ENCODE data around the gene DLGAP1. TPM values are rescaled to one million over a fixed set of nuclear protein-coding genes. Genes with fewer than 3 reads are reported as not detected.

Gene DLGAP1
- total and polyA plus RNA-seq, 2 experiments from 2014 or later: 0.13 to 0.22 TPM

GRCh38 chr18:3827236-3827845 lies 627.8 kb downstream of the DLGAP1 start:
- H3K79me2 ChIP-seq (ENCODE audit: insufficient read depth): no peaks in the 10 kb centered on the region
- no peak overlapping the region for H3K4me2 ChIP-seq (ENCODE audit: unreplicated experiment)
- no peaks in the 10 kb centered on the region for H3K9me3 ChIP-seq (ENCODE audit: low read depth)
- WGBS, 2 experiments (ENCODE audit: low coverage in 1 of 2, low lambda C conversion rate in 2 of 2, missing lambda C conversion rate in 2 of 2): 31 to 41% methylated on average over 6 of the region's 6 CpGs
- peak overlapping the region; percentile 39; the same call in 1 of the 2 replicates for H2AFZ ChIP-seq
- no peak overlapping the region for H3K4me3 ChIP-seq
- H4K20me1 ChIP-seq (ENCODE audit: insufficient read depth): no peaks in the 10 kb centered on the region
- H3K9me2 ChIP-seq (ENCODE audit: insufficient read depth): no peaks in the 10 kb centered on the region
- no peaks in the 10 kb centered on the region for H3F3A ChIP-seq (ENCODE audit: insufficient read depth)
- TF ChIP-seq EZH2phosphoT487 (IDR thresholded peaks at IDR 0.05; ENCODE audit: insufficient read depth, low read depth): no peak
- no peak for TF ChIP-seq EZH2 (IDR thresholded peaks at IDR 0.05; ENCODE audit: insufficient read depth, poor library complexity, severe bottlenecking)
- no peak overlapping the region for H3K27ac ChIP-seq
- in situ Hi-C loops (cut with MboI): no loop called here
- H3K4me1 ChIP-seq (ENCODE audit: insufficient read depth): no peaks in the 10 kb centered on the region
- H3K36me3 ChIP-seq (ENCODE audit: low read depth): no peaks in the 10 kb centered on the region
- peak; percentile 12 for DNase-seq
- H3K9ac ChIP-seq: no peak overlapping the region
- H3K27me3 ChIP-seq (replicated peaks; ENCODE audit: insufficient read depth): no peaks in the 10 kb centered on the region

GRCh38 chr18:3826021-3826420 lies 629.1 kb downstream of the DLGAP1 start:
- WGBS, 2 experiments (ENCODE audit: low coverage in 1 of 2, low lambda C conversion rate in 2 of 2, missing lambda C conversion rate in 2 of 2): 85 to 87% methylated on average over 4 of the region's 4 CpGs

GRCh38 chr18:3824101-3824500 lies 631.0 kb downstream of the DLGAP1 start:
- no peaks in the 10 kb centered on the region for H3K9me2 ChIP-seq (ENCODE audit: insufficient read depth)
- no peaks in the 10 kb centered on the region for H3K36me3 ChIP-seq (ENCODE audit: low read depth)
- DNase-seq: no peak
- H4K20me1 ChIP-seq (ENCODE audit: insufficient read depth): no peaks in the 10 kb centered on the region
- H3F3A ChIP-seq (ENCODE audit: insufficient read depth): no peaks in the 10 kb centered on the region
- no peak overlapping the region for H2AFZ ChIP-seq
- no peak overlapping the region for H3K4me3 ChIP-seq
- in situ Hi-C loops (cut with MboI): no loop called here
- no peaks in the 10 kb centered on the region for H3K9me3 ChIP-seq (ENCODE audit: low read depth)
- no peak overlapping the region for H3K27ac ChIP-seq
- no peaks in the 10 kb centered on the region for H3K27me3 ChIP-seq (replicated peaks; ENCODE audit: insufficient read depth)
- no peak overlapping the region for H3K9ac ChIP-seq
- no peak overlapping the region for H3K4me2 ChIP-seq (ENCODE audit: unreplicated experiment)
- H3K79me2 ChIP-seq (ENCODE audit: insufficient read depth): no peaks in the 10 kb centered on the region
- no peaks in the 10 kb centered on the region for H3K4me1 ChIP-seq (ENCODE audit: insufficient read depth)
- no peak for TF ChIP-seq EZH2phosphoT487 (IDR thresholded peaks at IDR 0.05; ENCODE audit: insufficient read depth, low read depth)
- no peak for TF ChIP-seq EZH2 (IDR thresholded peaks at IDR 0.05; ENCODE audit: insufficient read depth, poor library complexity, severe bottlenecking)

More at GRCh38 chr18:3826021-3826420, 629.1 kb downstream of the DLGAP1 start:
- Histone ChIP-seq H3K4me2 (ENCODE audit: unreplicated experiment) (no peak overlapping the region), H3K9ac (no peak overlapping the region), H3K4me3 (no peak overlapping the region), H3F3A (ENCODE audit: insufficient read depth) (no peaks in the 10 kb centered on the region), H3K27ac (no peak overlapping the region), H3K4me1 (ENCODE audit: insufficient read depth) (no peaks in the 10 kb centered on the region), H3K36me3 (ENCODE audit: low read depth) (no peaks in the 10 kb centered on the region), H3K27me3 (replicated peaks; ENCODE audit: insufficient read depth) (no peaks in the 10 kb centered on the region), H3K9me2 (ENCODE audit: insufficient read depth) (no peaks in the 10 kb centered on the region), H4K20me1 (ENCODE audit: insufficient read depth) (no peaks in the 10 kb centered on the region), H2AFZ (no peak overlapping the region), H3K9me3 (ENCODE audit: low read depth) (no peaks in the 10 kb centered on the region), H3K79me2 (ENCODE audit: insufficient read depth) (no peaks in the 10 kb centered on the region)
- DNase-seq: no peak
- in situ Hi-C loops (cut with MboI): no loop called here
- TF ChIP-seq EZH2phosphoT487 (IDR thresholded peaks at IDR 0.05; ENCODE audit: insufficient read depth, low read depth): no peak
- no peak for TF ChIP-seq EZH2 (IDR thresholded peaks at IDR 0.05; ENCODE audit: insufficient read depth, poor library complexity, severe bottlenecking)

GRCh38 chr18:3823073-3823472 lies 632.0 kb downstream of the DLGAP1 start:
- in situ Hi-C loops (cut with MboI): no loop called here
- Histone ChIP-seq H3K36me3 (ENCODE audit: low read depth) (no peaks in the 10 kb centered on the region), H3K79me2 (ENCODE audit: insufficient read depth) (no peaks in the 10 kb centered on the region), H2AFZ (no peak overlapping the region), H3K9me3 (ENCODE audit: low read depth) (no peaks in the 10 kb centered on the region), H3K9ac (no peak overlapping the region), H3K9me2 (ENCODE audit: insufficient read depth) (no peaks in the 10 kb centered on the region), H3K4me1 (ENCODE audit: insufficient read depth) (0 out of 2 replicates have a peak, but pooled peaks cover under 1% of the 10 kb centered on the region), H3F3A (ENCODE audit: insufficient read depth) (peaks cover under 1% of the 10 kb centered on the region; the same call in 1 of the 2 replicates), H3K4me3 (no peak overlapping the region), H3K4me2 (ENCODE audit: unreplicated experiment) (no peak overlapping the region), H4K20me1 (ENCODE audit: insufficient read depth) (no peaks in the 10 kb centered on the region), H3K27me3 (replicated peaks; ENCODE audit: insufficient read depth) (no peaks in the 10 kb centered on the region), H3K27ac (no peak overlapping the region)
- TF ChIP-seq EZH2phosphoT487 (IDR thresholded peaks at IDR 0.05; ENCODE audit: insufficient read depth, low read depth) (no peak), EZH2 (IDR thresholded peaks at IDR 0.05; ENCODE audit: insufficient read depth, poor library complexity, severe bottlenecking) (no peak)
- no peak for DNase-seq
- WGBS, 2 experiments (ENCODE audit: low coverage in 1 of 2, low lambda C conversion rate in 2 of 2, missing lambda C conversion rate in 2 of 2): 84 to 85% methylated on average over 3 of the region's 3 CpGs
